ENCODE data around the gene RPL32.
"Not testable (repeated sequence)": the region's sequence is repeated elsewhere in the genome, so short reads cannot be mapped to it uniquely, and the experiment has no call there.

Gene RPL32

DNA sequence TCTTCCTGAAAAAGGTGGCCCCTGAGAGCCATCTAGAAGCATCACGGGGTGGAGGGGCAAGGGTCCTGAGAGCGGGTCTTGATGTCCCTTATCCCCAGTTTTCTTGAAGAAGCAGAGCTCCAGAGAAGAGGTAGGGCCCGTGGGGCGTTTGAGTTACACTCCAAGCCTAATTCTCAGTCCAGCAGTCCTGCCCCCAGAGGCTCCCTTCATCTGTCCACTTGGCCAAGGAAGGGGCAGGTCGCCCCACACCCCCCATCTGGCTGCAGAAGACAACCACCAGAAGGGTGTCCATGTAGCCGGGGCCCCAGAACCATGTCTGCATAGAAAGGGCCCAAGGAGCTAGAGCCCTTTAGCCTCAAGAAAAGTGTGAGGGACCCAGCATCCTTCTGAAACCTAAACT, 25.5 kb upstream of the RPL32 start:
- DNase-seq, result no peak

DNA sequence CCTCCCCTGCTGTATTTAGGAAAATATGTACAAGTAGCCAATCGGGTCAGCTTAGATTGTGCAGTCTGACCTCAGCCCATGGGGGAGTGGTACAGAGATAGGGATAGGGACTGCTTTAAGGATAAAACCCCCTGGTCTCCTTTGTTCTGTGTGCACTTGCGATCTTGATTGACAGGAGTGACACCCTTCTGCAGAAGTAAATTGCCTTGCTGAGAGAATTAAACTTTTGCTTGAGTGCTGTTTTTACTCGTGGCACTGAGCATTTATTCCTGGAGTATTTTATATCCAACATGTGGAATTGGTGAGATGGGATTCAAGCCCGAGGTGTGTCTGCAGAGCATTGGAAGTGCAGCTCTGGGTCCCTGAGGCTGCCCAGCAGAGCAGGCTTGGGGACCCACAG, 23.9 kb upstream of the RPL32 start:
- DNase-seq, result no peak

DNA sequence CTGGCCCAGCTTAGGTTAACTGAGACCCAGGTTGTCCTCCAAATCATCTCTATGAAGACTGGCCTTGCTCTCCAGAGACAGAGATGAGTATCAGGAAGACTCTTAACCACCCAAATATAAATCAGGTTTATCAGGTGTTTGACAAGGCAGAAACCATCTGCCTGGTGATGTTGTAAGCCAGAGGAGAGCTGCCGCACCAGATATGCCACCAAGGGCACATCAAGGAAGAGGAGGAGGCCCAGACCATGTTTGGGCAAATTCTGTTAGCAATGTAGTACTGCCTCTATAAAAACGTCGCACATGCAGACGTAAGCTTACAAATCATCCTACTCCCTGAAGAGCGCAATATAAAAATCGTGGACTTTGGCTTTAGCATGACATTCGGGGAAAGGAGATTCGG, 21.0 kb upstream of the RPL32 start:
- DNase-seq, result no peak

DNA sequence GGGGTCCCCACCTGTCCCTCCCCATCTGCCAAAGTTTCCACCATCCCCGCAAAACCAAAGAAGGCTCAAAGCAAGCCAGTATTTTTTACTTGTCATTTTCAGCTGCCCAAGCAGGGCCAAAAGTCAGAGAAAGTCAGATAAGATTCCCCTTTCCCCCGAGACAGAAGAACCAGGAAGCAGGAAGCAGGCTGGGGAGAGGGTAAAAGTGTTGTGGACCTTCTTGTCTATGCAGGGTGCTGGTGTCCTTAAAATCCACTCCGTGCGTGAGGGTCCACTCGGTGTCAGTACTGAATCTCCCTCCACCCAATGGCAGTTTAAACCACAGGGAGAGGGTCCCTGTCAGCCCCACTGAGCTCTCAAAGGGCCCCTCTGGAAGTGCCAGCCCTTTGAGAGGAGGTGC, 20.2 kb upstream of the RPL32 start:
- DNase-seq, result no peak

DNA sequence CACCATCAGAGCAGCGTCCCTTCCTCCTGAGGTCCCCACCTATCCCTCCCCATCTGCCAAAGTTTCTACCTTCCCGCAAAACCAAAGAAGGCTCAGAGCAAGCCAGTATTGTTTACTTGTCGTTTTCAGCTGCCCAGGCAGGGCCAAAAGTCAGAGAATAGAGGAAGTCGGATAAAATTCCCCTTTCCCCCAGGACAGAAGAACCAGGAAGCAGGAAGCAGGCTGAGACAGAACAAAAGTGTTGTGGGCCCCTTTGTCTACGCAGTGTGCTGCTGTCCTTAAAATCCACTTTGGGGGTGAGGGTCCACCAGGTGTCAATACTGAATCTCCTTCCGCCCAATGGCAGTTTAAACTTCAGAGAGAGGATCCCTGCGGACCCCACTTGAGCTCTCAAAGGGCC, 18.5 kb upstream of the RPL32 start:
- no peak for DNase-seq

DNA sequence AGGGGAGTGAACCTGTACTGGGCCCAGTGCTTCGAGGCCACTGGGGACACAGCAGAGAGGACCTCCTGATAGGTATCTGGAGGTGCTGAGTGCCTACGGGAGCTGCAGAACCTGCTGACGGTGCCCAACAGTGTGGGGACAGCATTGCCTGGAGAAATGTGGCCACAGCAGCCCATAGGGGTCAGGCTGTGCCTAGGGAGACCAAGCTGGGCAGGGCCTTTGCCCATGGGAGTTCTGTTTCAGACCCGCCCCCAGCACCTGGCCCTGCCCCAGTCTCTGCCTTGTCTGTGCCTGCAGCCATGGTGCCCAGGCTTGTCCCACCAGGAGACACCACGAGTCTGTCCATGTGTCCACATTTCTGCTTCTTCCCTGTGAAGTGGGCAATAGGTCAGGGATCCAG, 15.3 kb upstream of the RPL32 start:
- no peak for DNase-seq

DNA sequence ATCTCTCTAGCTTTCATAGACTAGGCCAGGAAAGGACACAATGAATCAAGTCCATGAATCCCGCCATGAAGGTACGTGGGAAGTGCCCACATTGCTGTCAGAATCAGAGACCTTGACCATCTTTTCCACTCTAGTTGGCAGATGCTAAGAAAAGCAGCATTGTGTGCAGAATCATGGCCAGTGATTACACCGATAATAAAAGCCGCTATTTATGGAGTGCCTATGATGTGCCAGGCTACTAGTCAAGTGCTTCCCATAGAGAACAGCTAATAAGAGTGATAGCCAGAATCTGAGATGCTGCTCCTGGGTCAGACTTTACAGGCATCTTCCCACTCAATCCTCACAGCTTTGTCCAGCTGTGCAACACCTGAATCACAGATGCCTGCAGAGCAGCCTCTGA, 13.2 kb upstream of the RPL32 start:
- DNase-seq, result no peak

DNA sequence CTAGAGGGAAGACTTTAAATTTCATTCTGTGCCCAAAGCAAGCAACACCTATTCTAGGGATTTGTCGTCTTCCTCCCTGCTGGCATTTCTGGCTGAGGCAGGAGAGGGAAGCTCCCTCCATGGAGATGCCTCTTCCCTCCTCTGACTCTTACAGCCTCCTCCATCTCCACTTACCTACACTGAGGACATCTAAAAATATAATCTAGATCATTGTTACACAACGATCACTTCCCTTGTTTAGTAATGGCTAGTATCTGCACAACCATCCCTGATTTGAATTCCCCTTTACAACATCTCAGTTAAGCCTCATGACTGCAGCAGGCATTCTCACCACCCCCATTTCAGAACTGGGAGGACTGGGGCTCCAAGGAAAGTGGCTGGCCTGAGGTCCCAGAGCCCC, 12.5 kb upstream of the RPL32 start:
- DNase-seq, result not testable (repeated sequence)

DNA sequence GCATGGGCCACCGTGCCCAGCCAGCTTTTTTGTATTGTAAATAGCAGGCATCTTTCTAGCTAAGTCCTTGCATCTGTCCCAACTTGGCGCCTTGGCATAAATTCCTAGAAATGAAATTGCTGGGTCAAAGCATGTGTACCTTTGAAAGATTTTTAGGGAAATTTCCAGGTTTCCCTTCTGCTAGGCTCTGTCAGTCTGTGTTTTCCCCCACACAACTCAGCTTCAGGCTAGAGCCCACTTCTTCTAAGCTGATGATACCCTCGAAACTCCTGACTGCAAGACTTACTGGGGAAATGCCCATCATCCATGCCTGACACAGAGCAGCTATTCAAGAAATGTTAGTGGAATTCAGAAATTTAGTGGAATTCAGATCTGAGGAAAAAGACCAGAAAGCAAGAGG, 10.8 kb upstream of the RPL32 start:
- DNase-seq, result no peak

DNA sequence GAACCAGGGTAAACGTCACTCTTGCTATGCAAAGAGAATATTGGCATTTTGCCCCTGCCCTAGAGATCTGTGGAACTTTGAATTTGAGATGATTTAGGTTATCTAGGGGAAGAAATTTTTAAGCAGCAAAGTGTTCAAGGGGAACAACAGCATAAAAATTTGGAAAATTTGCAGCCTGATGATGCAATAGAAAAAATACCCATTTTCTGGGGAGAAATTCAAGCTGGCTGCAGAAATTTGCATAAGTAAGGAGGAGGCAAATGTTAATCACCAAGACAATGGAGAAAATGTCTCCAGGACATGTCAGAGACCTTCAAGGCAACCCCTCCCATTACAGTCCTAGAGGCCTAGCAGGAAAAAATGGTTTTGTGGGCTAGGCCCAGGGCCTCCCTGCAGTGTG, 4.4 kb upstream of the RPL32 start:
- no peak for DNase-seq

DNA sequence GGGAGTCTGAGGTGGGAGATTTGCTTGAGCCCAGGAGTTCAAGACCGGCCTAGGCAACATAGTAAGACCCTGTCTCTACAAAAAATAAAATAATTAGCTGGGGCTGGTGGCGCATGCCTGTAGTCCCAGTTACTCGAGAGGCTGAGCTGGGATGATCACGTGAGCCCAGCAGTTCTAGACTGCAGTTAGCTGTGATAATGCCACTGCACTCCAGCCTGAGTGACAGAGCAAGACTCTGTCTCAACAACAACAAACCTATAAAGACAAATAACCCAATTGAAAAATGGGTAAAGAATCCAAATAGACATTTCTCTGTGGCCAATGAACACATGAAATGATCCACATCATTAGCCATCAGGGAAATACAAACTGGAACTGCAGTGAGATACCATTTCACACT, 1.1 kb upstream of the RPL32 start:
- DNase-seq, result no peak

DNA sequence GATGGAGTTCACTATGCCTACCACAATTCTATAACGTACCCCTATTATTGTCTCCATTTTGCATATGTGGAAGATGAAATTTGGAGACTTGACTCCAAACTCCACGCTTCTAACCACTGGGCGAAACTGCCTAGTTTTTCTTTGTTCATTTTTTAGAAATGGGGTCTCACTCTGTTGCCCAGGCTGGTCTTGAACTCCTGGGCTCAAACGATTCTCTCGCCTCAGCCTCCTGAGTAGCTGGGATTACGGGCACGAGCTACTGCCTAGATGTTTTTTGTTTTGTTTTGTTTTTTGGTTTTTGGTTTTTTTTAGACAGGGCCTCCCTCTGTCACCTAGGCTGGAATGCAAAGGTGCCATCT, 584 bp upstream of the RPL32 start:
- no peak for DNase-seq

DNA sequence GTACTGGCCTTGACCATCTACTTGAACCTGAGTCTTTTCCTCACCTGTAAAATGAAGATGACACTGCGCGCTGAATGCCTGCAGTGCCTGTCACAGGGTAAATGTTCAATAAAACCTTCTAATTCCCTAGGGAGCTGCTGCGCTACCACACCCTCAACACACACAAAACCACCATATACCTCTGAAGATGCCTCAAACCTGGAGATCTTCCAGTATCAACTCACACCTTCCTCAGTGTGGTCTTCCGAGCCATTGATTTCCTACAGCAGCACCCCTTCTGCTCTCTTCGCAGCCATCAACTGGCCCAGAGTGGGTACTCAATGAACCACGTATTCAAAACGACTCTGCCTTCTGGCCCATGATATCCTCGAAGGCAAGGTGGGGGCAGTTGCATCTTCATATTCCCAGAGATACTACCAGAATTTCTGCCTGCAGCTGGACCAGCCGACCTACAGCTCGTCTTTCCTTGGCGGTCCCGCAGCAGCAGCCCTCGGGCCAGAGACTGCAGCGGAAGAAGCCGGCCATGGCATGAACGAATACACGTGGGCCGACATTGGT, 695 bp downstream of the RPL32 start:
- DNase-seq, result peak in 1 of 2 donors; percentile 56

DNA sequence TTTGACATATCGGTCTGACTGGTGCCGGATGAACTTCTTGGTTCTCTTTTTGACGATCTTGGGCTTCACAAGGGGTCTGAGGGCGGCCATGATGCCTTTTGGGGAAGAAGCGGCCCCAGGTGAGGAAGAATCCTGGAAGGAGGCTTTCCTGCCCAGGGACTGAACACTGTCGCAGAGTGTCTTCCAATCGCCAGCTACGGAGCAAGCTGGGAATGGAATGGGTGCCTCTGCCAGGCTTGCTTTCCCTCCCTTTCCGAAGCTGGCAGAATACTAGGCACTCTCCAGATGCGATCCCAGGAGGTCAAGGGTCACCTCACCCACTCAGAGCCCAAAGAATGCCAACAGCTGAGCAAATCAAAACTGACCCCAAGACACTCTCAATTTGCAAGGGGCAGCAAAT, 1.2 kb downstream of the RPL32 start:
- not testable (repeated sequence) for DNase-seq

DNA sequence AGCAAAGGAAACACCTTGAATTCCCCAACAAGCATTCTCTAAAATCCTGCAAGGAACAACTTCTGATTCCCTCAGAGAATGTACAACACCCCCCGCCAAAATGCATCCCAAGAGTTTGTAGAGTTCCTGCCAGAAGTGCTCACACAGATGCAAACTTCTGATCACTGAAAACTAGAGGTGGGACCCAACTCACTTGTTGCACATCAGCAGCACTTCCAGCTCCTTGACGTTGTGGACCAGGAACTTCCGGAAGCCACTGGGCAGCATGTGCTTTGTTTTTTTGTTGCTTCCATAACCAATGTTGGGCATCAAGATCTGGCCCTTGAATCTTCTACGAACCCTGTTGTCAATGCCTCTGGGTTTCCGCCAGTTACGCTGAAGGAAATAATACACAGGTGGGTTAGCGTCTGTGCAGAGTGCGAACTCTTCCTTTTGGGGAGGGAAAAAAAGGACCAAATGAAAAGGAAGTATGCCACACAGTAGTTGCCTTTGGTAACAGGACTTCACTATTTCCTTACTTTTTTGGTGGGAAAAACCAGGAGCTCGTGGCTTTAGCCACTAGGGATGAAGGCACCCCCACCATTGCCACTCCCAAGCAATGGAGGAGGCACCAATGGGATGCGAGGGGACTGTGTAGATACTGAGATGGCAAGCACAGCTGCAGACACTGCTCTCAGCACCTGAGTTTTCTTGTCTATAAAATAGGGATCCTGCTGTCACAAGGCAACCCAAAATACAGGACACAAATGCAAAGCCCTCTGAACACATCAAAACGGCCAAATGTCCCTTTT, 2.0 kb downstream of the RPL32 start:
- no peak for DNase-seq

DNA sequence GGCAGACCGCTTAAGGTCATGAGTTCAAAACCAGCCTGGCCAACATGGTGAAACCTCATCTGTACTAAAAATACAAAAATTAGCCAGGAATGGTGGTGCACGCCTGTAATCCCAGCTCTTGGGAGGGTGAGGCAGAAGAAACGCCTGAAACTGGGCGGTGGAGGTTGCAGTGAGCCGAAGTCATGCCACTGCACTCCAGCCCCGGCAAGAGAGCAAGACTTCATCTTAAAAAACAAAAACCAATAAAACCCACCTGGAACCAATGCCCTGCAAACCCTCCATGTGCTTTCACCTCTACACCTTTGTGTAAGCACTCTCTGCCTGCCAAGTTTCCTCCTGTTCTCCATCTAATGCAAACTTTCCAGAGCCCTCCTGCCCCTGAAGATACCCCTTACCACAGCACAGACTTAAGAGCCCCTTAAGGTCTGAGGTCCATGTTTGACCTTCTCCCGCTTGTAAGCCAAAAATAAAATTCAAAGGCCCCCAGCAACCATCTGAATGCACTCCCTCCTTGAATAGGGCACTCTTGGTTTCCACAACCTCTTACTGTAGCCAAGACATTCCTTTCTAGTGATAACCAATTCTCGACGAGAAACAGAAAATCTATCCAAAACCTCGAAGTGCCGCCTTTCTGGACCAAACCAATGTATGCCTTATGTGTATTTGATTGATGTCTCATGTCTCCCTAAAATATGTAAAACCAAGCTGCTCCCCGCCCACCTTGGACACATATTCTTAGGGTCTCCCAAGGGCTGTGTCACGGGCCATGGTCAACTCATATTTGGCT, 3.0 kb downstream of the RPL32 start:
- no peak for DNase-seq

DNA sequence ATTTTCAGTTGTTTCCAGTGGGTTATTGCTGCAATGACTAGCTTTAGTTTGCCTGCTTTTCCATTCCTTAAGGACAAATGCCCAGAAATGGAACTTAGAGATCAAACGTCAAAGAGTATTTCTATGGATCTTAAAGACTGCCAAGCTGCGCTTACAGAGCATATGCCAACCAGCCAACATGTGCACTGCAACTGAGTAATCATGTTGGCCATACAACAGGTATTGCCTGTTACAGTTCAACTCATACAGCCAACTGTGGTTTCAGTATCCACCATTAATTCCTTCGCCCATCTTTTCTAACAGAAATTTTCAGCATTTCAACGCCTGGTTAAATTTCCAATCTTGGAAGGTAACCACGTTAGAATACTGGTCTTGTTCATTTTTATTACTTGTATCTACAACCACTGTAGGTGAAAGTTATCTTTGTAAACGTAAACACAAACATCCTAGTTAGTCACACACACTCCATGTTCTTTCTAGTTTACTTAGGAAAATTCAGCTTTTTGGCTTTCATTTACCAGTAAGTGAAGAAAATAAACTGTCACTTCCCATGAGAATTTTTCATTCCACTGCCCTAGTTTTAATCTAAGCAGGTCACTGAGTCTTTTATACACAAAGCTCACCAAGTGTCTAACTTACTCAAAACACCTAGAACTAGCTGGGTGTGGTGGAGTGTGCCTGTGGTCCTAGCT, 3.9 kb downstream of the RPL32 start:
- no peak for DNase-seq

DNA sequence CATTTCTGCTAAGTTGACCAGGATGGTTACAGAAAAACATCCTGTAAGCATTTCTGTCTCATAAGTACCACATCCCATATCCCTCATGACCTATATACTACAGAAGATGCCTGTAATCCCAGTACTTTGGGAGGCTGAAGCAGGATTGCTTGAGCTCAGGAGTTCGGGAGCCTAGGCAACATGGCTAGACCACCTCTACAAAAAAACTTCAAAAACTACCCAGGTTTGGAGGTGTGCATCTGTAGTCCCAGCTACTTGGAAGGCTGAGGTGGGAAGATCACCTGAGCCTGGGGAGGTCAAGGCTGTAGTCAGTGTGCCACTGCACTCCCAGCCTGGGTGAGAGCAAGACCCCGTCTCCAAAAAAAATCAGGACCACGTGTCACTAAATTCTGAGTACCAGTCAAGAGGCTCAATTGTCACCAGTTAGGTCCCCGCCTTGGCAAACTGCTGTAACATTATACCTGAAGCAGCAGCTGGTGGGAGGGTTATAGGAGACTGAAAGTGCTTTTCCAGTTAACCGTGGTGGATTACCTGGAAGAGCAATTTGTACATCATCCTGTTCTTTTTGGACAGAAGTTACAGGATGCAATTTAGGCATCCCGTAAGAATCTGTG, 6.2 kb downstream of the RPL32 start:
- DNase-seq, result no peak

DNA sequence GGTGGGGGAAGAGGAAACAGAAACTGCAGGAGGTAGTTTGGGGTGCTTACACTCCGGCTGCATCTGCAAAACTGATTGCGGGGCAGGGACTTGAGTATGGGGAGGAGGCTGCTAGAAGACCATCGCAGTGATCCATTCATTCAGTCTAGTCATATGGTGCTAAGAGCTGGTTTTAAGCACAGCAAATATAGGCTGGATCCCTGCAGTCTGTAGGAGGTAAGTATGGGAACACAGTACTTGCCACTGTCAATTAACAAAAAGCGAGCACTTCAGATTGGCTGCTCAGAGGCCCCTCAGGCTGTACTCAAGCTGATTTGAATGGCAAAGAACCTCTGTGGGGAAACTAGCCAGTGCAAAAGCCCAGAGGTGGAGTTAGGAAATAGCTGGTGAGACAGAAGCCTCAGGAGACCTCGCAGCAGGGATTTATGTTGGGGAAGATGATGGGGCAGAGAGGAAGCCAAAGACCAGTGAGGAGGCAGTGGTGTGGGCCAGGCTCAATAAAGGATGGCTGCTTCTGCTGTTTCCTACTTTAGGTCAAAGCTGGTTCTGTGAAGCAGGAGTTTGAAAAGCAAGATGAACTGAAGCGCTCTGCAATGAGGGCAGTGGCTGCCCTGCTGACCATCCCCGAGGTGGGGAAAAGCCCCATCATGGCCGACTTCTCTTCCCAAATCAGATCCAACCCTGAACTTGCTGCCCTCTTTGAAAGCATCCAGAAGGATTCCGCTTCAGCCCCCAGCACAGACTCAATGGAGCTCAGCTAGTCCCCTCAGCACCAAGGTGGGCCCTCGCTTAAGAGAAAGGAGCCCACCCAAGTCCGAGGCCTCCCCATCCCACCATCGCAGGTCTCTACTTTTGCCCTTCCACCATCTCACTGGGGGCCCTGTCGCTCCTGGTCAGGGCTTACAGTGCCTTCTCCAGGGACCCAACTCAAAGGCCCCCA, 7.9 kb downstream of the RPL32 start:
- no peak for DNase-seq

DNA sequence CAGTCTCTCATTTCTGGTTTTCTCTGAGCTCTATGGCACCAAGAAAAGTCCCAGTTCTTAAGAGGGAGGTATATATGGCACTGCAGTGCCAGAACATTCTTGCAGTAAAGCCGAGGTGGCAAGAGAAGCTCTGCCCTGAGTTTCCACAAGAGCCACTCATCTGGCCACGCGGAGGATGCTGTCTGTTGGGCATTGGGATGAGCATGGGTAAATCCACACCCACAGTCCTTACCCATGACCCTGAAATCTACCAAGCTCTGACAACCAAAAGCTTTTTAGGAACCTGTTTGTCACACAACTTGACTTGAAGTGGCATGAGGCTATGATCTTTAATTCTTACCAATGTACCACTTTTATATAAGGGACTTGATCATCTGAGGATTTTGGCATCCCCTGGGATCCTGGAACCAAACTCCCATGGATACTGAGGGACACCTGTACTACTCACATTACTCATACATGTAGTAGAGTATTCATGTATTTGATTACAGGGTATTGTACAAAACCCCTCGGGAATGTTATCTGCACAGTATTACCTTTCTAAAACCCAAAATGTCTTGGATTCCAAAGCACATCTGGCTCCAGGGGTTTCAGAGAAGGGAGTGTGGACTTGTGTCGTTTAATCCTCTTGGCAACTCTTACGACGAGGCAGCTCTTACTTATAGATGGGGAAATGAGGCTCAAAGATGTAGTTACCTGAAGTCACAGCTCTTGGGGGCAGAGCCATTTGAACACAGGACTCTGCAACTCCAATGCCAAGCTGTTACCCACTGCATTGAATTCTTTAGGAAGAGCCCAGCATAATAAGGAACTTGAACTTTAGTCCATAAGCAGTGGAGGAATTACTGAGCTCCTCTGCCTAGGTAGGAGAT, 8.8 kb downstream of the RPL32 start:
- DNase-seq, result no peak

DNA sequence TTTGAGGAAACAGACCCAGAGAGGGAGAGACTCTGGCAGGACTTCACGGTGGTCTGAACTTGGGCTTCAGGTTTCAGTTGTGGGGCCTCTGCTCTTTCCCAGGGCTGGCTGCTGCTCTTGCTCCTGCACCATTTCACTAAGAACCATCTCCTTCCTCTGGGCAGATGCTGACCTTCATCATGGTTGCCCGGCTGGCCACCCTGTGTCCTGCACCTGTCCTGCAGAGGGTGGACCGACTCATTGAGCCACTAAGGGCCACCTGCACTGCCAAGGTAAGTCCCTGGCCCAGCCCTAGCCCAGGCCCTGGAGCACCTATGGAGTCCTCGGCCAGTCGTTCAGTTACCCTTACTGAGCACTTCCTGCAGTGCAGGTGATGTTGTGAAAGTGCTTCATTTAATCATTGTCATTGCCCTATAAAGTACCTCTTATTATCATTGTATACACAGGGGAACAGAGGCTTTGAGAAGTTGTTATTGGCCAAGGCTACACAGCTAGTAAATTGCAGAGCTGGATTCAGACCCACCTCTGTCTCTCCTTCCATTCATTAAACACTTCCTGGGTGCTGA, 10.0 kb downstream of the RPL32 start:
- DNase-seq, result no peak

Measured in bone marrow (tissue), 2 donors.